GM18502 (cell line): ENCODE results near the gene RBMS1.

ENCODE experiments used
- ATAC-seq: cut with Tn5 transposase; IDR thresholded peaks from one replicate; pipeline ENCODE4 v1.9.1; 2021; ENCODE audit warnings: mild to moderate bottlenecking; ENCODE audit not compliant: unreplicated experiment, poor library complexity

RBMS1 gene

GRCh38 chr2:160318218-160318617 is 175.4 kb downstream of the RBMS1 start:
- ATAC-seq = no peak

GRCh38 chr2:160317181-160318099 is 176.2 kb downstream of the RBMS1 start:
- no peak for ATAC-seq

GRCh38 chr2:160315337-160315736 is 178.3 kb downstream of the RBMS1 start:
- no peak for ATAC-seq

GRCh38 chr2:160310118-160310828 is 183.3 kb downstream of the RBMS1 start:
- ATAC-seq = no peak

- ATAC-seq = no peak
These were observed 184.0 kb downstream of the RBMS1 start for GRCh38 chr2:160309585-160309984.

GRCh38 chr2:160308915-160309314 is 184.7 kb downstream of the RBMS1 start:
- ATAC-seq = no peak

- ATAC-seq = no peak
These were observed 185.1 kb downstream of the RBMS1 start for GRCh38 chr2:160308476-160308875.

- ATAC-seq = no peak
These were observed 186.6 kb downstream of the RBMS1 start for GRCh38 chr2:160306985-160307384.

- ATAC-seq = no peak
These were observed 188.4 kb downstream of the RBMS1 start for GRCh38 chr2:160305081-160305750.

- ATAC-seq = no peak
These were observed 190.1 kb downstream of the RBMS1 start for GRCh38 chr2:160303527-160303926.

- no peak for ATAC-seq
These were observed 190.5 kb downstream of the RBMS1 start for GRCh38 chr2:160303076-160303475.

GRCh38 chr2:160301420-160301819 is 192.2 kb downstream of the RBMS1 start:
- ATAC-seq = no peak

GRCh38 chr2:160300203-160300602 is 193.4 kb downstream of the RBMS1 start:
- ATAC-seq = no peak

GRCh38 chr2:160299540-160299939 is 194.1 kb downstream of the RBMS1 start:
- no peak for ATAC-seq

GRCh38 chr2:160298960-160299359 is 194.6 kb downstream of the RBMS1 start:
- no peak for ATAC-seq

GRCh38 chr2:160295519-160296207 is 197.9 kb downstream of the RBMS1 start:
- no peak for ATAC-seq

GRCh38 chr2:160294889-160295288 is 198.7 kb downstream of the RBMS1 start:
- ATAC-seq = no peak

GRCh38 chr2:160294339-160294803 is 199.2 kb downstream of the RBMS1 start:
- ATAC-seq = peak; percentile 91

- no peak for ATAC-seq
These were observed 200.1 kb downstream of the RBMS1 start for GRCh38 chr2:160293391-160294091.

GRCh38 chr2:160292225-160292624 is 201.4 kb downstream of the RBMS1 start:
- no peak for ATAC-seq
